Measurements from ENCODE around the gene ESRRB.
A peak's percentile ranks its signal among the peaks of the same experiment; 100 is the strongest.

The ESRRB gene

GRCh38 chr14:76473481-76474263, 97.7 kb downstream of the ESRRB start:
- no peak for DNase-seq (ENCODE audit: low read depth)
- no peak overlapping the region for H3K4me3 ChIP-seq (ENCODE audit: control insufficient read depth, low read depth, low read length)
- peak; percentile 6 for TF ChIP-seq CTCF (IDR thresholded peaks at IDR 0.05; ENCODE audit: control insufficient read depth, insufficient read depth, low read depth, low read length, missing control alignments)

DNA sequence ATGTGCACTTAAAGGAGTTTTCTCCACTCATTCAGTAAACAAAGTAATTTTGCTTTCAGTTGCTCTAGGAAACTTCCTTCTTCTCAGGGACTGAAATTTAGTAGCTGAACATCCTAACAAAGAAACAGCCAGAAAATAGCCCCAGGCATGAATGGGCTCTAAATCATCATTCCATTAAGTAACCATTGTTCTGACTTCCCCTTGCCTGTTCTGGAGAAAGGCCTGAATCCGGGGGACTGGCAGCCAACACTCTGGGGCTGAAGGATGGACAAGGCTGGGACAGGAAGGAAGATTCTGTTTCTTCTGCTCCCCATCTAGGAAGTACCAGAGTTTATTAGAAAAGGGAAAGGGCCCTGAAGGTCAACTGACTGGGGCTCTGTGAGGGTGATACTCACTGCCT, 104.5 kb downstream of the ESRRB start:
- no peak for TF ChIP-seq CTCF (IDR thresholded peaks at IDR 0.05; ENCODE audit: control insufficient read depth, insufficient read depth, low read depth, low read length, missing control alignments)
- DNase-seq (ENCODE audit: low read depth): no peak
- H3K4me3 ChIP-seq (ENCODE audit: control insufficient read depth, low read depth, low read length): no peak overlapping the region

GRCh38 chr14:76484355-76484754, 108.4 kb downstream of the ESRRB start:
- no peak overlapping the region for H3K4me3 ChIP-seq (ENCODE audit: control insufficient read depth, low read depth, low read length)
- no peak for DNase-seq (ENCODE audit: low read depth)
- TF ChIP-seq CTCF (IDR thresholded peaks at IDR 0.05; ENCODE audit: control insufficient read depth, insufficient read depth, low read depth, low read length, missing control alignments): no peak

DNA sequence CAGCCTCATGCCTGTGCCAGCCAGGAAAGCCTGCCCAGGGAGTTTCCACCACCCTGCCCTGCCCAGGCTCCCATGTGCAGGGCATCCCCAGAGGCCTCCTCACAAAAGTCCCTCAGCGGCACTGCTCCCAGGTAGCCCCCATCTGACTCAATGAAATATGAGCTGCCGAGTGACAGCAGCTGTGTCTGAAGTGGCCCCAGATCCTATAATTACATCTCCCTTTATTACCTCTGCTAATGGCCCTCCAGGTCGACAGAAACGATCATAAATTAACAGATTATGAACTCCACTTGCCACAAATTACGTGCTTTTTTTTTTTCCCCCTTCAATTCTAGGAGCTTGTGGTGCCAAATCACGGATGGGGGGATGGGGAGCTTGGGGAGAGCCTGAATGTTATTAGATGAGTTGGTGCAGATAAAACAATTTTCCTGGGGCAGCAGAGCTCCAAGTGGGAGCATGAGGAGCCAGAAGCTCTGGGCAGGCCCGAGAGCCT, 110.4 kb downstream of the ESRRB start:
- no peak for TF ChIP-seq CTCF (IDR thresholded peaks at IDR 0.05; ENCODE audit: control insufficient read depth, insufficient read depth, low read depth, low read length, missing control alignments)
- no peak for DNase-seq (ENCODE audit: low read depth)
- no peak overlapping the region for H3K4me3 ChIP-seq (ENCODE audit: control insufficient read depth, low read depth, low read length)

DNA sequence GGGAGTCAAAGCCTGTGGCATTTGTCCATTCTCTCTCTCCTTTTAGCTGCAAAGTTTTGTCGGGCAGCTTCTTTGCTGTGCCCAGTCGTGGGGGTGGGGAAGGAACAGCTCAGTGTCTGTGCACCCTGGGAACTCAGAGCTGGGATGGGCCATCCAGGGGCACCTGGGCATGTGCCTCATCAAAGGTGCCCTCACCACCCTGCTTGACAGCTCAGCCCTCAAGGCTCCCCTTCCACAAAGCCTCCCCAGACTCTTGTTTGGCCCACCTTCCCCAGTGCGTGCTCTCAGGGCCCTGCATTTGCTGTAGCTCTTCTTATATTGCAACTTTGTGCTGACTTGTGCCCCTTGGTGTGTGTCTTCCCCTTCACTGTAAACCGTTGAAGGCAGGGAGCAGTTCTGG, 112.6 kb downstream of the ESRRB start:
- no peak overlapping the region for H3K4me3 ChIP-seq (ENCODE audit: control insufficient read depth, low read depth, low read length)
- DNase-seq (ENCODE audit: low read depth): no peak
- no peak for TF ChIP-seq CTCF (IDR thresholded peaks at IDR 0.05; ENCODE audit: control insufficient read depth, insufficient read depth, low read depth, low read length, missing control alignments)

- TF ChIP-seq CTCF (IDR thresholded peaks at IDR 0.05; ENCODE audit: control insufficient read depth, insufficient read depth, low read depth, low read length, missing control alignments): no peak
- no peak for DNase-seq (ENCODE audit: low read depth)
- no peak overlapping the region for H3K4me3 ChIP-seq (ENCODE audit: control insufficient read depth, low read depth, low read length)
These were observed 113.7 kb downstream of the ESRRB start for GRCh38 chr14:76489667-76490066.
